ENCODE results near the gene RNF212B.

The RNF212B gene

DNA sequence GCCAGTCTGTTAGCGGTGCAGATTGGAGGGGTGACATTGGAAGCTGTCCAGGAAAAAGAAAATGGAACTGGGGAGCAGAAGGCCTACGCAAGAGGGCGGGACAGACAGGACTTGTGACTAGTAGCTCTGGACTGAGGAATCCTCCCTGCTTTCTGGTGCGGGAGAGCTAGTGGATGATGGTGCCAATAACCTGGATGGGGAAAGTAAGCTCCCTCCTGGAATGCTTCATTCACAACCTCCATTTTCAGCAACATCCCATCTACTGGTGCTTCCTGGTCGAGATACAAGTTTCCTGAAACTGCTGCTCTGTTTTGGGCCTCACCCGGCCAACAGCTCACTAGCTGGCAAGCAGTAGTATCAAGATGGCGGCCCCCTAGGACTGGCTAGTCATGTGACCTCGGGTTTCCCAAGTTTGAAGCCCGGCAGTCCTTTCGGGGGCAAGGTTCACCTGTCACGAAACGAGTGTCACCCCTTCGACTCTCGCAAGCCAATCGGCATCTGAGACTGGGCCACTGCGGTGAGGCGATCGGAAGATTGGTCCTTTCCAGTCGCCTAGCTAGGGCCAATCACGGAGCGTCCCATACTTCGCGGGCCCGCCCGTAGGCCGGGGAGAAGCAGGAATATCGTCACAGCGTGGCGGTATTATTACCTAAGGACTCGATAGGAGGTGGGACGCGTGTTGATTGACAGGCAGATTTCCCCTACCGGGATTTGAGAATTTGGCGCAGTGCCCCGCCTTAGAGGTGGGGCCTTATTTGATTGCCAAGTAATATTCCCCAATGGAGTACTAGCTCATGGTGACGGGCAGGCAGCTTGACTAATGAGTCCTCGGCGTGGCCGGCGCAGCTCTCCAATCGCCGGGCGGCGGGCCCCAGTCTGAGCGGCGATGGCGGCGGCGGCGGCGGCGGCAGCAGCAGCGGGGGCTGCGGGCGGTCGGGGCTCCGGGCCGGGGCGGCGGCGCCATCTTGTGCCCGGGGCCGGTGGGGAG is 83.1 kb downstream of the RNF212B start, which contains the start of gene PABPN1:
Gene PABPN1, plus strand, starts transcription at position 874 of the 988 bp plus-strand sequence. Its CDS starts 13 bp downstream, at position 887.
- DNase-seq (ENCODE audit: low read depth in 3 of 3), result peak; percentile 91 to 98 (median 92)

DNA sequence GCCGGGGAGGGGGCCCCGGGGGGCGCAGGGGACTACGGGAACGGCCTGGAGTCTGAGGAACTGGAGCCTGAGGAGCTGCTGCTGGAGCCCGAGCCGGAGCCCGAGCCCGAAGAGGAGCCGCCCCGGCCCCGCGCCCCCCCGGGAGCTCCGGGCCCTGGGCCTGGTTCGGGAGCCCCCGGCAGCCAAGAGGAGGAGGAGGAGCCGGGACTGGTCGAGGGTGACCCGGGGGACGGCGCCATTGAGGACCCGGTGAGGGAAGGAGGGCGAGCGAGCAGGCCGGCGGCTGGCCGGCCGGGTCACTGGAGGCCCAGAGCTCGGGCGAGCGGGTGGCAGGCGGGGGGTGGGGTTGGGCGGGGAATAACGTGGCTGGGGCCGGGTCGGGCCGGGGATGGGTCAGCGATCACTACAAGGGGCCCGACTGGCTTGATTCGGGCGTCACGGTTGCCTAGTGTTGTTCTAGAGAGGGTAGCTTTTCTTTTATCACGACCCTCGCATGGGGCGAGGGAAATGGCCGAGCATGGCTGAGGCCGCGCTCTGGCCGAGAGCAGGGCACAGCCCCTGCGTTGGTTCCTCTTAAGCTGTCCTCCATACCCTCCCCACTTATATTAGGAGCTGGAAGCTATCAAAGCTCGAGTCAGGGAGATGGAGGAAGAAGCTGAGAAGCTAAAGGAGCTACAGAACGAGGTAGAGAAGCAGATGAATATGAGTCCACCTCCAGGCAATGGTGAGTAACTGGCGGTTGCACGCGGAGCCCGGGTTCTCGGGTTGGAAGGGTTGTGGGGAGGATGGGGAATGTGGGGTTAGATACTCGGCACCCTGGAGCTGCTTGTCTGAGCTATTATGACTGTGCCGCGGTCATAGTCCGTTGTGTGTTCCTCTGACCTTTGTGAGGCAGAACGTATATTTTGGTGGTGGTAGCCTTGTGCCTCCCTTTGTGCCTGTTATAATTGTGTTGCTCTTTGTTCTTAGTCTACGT is 84.1 kb downstream of the RNF212B start:
- peak; percentile 51 to 64 (median 51) for DNase-seq (ENCODE audit: low read depth in 3 of 3)
